Nephron (organoid): ENCODE measurements around the gene SLC22A2.

Experiments
- H3K27ac Mint-ChIP-seq, 3 experiments: 2 replicates each; pipeline ENCODE4 v1.8.0; 2020; ENCODE audit warnings: mixed read lengths in 3 of 3, mild to moderate bottlenecking in 2 of 3, moderate library complexity in 1 of 3
- H3K27me3 Mint-ChIP-seq: 2 replicates; pipeline ENCODE4 v1.8.0; 2021; ENCODE audit warnings: low read depth, mild to moderate bottlenecking, moderate library complexity, mixed read lengths
- H3K36me3 Mint-ChIP-seq: 2 replicates; pipeline ENCODE4 v1.8.0; 2020; ENCODE audit warnings: low read depth, mixed read lengths
- H3K4me1 Mint-ChIP-seq: 2 replicates; pipeline ENCODE4 v1.8.0; 2020; ENCODE audit warnings: mixed read lengths
- H3K4me3 Mint-ChIP-seq, 3 experiments: 2 replicates each; pipeline ENCODE4 v1.8.0; 2020; ENCODE audit warnings: mild to moderate bottlenecking in 3 of 3, mixed read lengths in 3 of 3, moderate library complexity in 2 of 3
- H3K9me3 Mint-ChIP-seq: 2 replicates; pipeline ENCODE4 v1.8.0; 2020; ENCODE audit warnings: mixed read lengths
- CTCF ChIP-seq, 3 experiments: fragments of 200-600 bp; sonication (generic); IDR thresholded peaks; one replicate each; pipeline ENCODE4 v1.5.0; 2021; ENCODE audit warnings: antibody characterized with exemption in 3 of 3; ENCODE audit not compliant: unreplicated experiment in 3 of 3

Gene SLC22A2

GRCh38 chr6:160173806-160174527 lies 84.7 kb downstream of the SLC22A2 start:
- Mint-ChIP-seq H3K27ac (peak overlapping the region in 2 of 3 experiments; percentile 23 to 67), H3K36me3 (no peaks in the 10 kb centered on the region), H3K4me1 (peaks cover 21% of the 10 kb centered on the region), H3K27me3 (no peaks in the 10 kb centered on the region), H3K9me3 (no peaks in the 10 kb centered on the region), H3K4me3 (no peak overlapping the region)
- no peak for TF ChIP-seq CTCF (IDR thresholded peaks at IDR 0.05; ENCODE audit: unreplicated experiment in 3 of 3)

GRCh38 chr6:160172704-160173103 lies 85.9 kb downstream of the SLC22A2 start:
- H3K27ac Mint-ChIP-seq, result peak overlapping the region in 1 of 3 experiments; percentile 30
- no peaks in the 10 kb centered on the region for H3K36me3 Mint-ChIP-seq
- TF ChIP-seq CTCF (IDR thresholded peaks at IDR 0.05; ENCODE audit: unreplicated experiment in 3 of 3), result no peak

GRCh38 chr6:160170018-160170680 lies 88.5 kb downstream of the SLC22A2 start:
- no peak for TF ChIP-seq CTCF (IDR thresholded peaks at IDR 0.05; ENCODE audit: unreplicated experiment in 3 of 3)
- Mint-ChIP-seq H3K4me1 (peaks cover 14% of the 10 kb centered on the region), H3K9me3 (peaks cover 2% of the 10 kb centered on the region), H3K27me3 (peaks cover 5% of the 10 kb centered on the region), H3K36me3 (no peaks in the 10 kb centered on the region), H3K4me3 (no peak overlapping the region), H3K27ac (peak overlapping the region in 1 of 3 experiments; percentile 16)

More at GRCh38 chr6:160172704-160173103, 85.9 kb downstream of the SLC22A2 start:
- Mint-ChIP-seq H3K9me3 (no peaks in the 10 kb centered on the region), H3K4me3 (no peak overlapping the region), H3K27me3 (no peaks in the 10 kb centered on the region), H3K4me1 (peaks cover 22% of the 10 kb centered on the region)

GRCh38 chr6:160167604-160168399 lies 90.8 kb downstream of the SLC22A2 start:
- Mint-ChIP-seq H3K4me1 (peaks cover 14% of the 10 kb centered on the region), H3K27ac (peak overlapping the region in 1 of 3 experiments; percentile 11), H3K36me3 (peaks cover 3% of the 10 kb centered on the region), H3K4me3 (no peak overlapping the region), H3K9me3 (peaks cover 7% of the 10 kb centered on the region), H3K27me3 (peaks cover 5% of the 10 kb centered on the region)
- TF ChIP-seq CTCF (IDR thresholded peaks at IDR 0.05; ENCODE audit: unreplicated experiment in 3 of 3), result no peak
